HG02885 (cell line): Measurements from ENCODE around the gene HOMER1.

Experiments
- ATAC-seq: cut with Tn5 transposase; IDR thresholded peaks from one replicate; pipeline ENCODE4 v1.9.1; 2021; ENCODE audit warnings: mild to moderate bottlenecking; ENCODE audit not compliant: unreplicated experiment, poor library complexity

Gene HOMER1

DNA sequence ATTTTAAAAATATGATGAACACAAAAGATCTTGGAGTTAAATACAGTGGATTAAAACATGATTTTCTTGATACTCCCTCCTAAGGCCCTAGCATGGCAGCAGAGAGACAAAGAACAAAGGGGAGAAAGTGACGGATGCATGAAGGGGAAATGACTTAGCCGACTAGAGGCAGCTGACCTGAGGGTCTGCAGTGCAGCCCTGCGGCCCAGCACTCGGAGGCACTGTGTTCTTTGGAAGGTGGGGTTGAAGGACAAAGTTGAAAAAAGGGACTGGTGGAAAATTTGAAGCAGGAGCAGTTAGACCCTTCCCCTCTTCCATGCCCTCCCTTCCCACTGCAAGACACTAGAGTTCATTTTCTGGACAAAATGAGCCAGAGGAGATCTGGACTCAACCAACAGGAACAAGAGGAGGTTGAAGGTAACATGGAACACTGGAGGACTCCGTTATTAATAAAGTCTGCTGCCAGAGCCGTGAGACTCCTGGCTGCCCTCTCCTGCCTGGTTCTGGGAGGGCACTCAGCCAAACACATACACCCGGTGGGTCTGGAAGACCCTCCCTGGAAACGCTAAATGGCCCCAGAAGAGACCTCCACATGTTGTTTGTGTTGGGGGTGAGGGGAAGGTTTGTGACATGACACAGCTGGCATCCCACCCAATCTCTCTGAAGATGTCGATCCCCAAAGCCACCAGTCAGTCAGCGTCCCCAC, 179.9 kb downstream of the HOMER1 start:
- ATAC-seq, result no peak

- no peak for ATAC-seq
Observed at GRCh38 chr5:79330071-79330470, 183.9 kb downstream of the HOMER1 start.

DNA sequence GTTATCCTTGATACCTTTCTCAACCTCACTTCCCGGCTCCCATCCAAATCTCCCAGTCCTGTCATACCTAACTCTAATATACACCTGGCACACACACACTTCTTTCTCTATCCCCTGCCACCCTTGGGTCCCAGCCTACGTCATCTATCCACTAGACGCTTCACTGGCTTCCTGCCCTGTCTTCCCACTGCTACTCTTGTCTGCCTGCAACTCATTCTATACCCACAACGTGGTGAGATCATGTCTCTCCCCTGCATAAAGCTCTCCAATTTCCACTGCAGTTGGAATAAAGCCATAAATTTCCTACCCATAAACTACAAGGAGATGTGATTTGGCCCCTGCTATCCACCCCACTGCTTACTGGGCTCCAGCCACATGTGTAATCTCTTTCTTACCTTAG, 184.5 kb downstream of the HOMER1 start:
- no peak for ATAC-seq
